ENCODE data around the gene MRPS22. TPM values are rescaled to one million over a fixed set of nuclear protein-coding genes. Genes with fewer than 3 reads are reported as not detected.

The MRPS22 gene
- 52.1 and 58.7 TPM in 2 replicates for total RNA-seq

GRCh38 chr3:139343895-139344856, at the start of gene MRPS22:
Gene MRPS22 (plus strand): TSS chr3:139344020. CDS start chr3:139344027, 7 bp downstream.

GRCh38 chr3:139389552-139390368, 45.9 kb downstream of the MRPS22 start, which contains the start of gene COPB2:
Gene COPB2 (minus strand): TSS chr3:139389647. CDS start chr3:139389550, 97 bp downstream.

Other genes starting within 250 kb of the MRPS22 start
- 148 and 161 TPM in 2 replicates for gene COPB2, start 45.6 kb downstream of the MRPS22 start, total RNA-seq
- gene RBP2, start 132.5 kb downstream of the MRPS22 start, total RNA-seq: not detected in 2 replicates
- 93.3 and 225 TPM in 2 replicates for gene RBP1, start 195.7 kb downstream of the MRPS22 start, total RNA-seq

Data from epithelial cell of alveolus of lung (primary cell).